HFFc6 (cell line): ENCODE results near the gene DIDO1. TPM values are rescaled to one million over a fixed set of nuclear protein-coding genes. Genes with fewer than 3 reads are reported as not detected.

ENCODE experiments used
- DNase-seq: peaks from one replicate; pipeline ENCODE4 v3.0.0-alpha.2; 2018
- H3K27ac Mint-ChIP-seq: 2 replicates; pipeline ENCODE4 v1.8.0; 2020; ENCODE audit warnings: mild to moderate bottlenecking, mixed read lengths
- H3K27me3 Mint-ChIP-seq: 2 replicates; pipeline ENCODE4 v1.8.0; 2021; ENCODE audit warnings: mild to moderate bottlenecking, moderate library complexity, mixed read lengths; ENCODE audit not compliant: insufficient read depth
- H3K36me3 Mint-ChIP-seq: 2 replicates; pipeline ENCODE4 v1.8.0; 2021; ENCODE audit warnings: low read depth, mixed read lengths
- H3K4me1 Mint-ChIP-seq: 2 replicates; pipeline ENCODE4 v1.8.0; 2020; ENCODE audit warnings: low read depth, mixed read lengths
- H3K4me3 Mint-ChIP-seq: 2 replicates; pipeline ENCODE4 v1.8.0; 2020; ENCODE audit warnings: mild to moderate bottlenecking, moderate library complexity, mixed read lengths
- H3K9me3 Mint-ChIP-seq: 2 replicates; pipeline ENCODE4 v1.8.0; 2020; ENCODE audit warnings: mild to moderate bottlenecking, mixed read lengths
- total RNA-seq, 6 experiments: library from RNA; stranded (reverse); fragmentation: NEBNext Ultra II Directional; extraction: Animal tissue kit (Norgen Biotek cat#: 25700); gene quantifications; 2 replicates in 1 of 6; 3 replicates in 5 of 6; pipeline ENCODE4 v1.2.3, GENCODE V29; 2021
- TF ChIP-seq, protein P1 (sequence below): fragments of 200-600 bp; sonication (generic); IDR thresholded peaks from 2 replicates; pipeline ENCODE4 v1.5.0; 2021; ENCODE audit warnings: antibody characterized with exemption, mild to moderate bottlenecking

Gene DIDO1
- total RNA-seq, 6 experiments from 2014 or later: 31.9 to 36.1 (median 34.8) TPM

GRCh38 chr20:62944184-62944583 lies 17.9 kb upstream of the DIDO1 start:
- TF ChIP-seq, protein P1, sequence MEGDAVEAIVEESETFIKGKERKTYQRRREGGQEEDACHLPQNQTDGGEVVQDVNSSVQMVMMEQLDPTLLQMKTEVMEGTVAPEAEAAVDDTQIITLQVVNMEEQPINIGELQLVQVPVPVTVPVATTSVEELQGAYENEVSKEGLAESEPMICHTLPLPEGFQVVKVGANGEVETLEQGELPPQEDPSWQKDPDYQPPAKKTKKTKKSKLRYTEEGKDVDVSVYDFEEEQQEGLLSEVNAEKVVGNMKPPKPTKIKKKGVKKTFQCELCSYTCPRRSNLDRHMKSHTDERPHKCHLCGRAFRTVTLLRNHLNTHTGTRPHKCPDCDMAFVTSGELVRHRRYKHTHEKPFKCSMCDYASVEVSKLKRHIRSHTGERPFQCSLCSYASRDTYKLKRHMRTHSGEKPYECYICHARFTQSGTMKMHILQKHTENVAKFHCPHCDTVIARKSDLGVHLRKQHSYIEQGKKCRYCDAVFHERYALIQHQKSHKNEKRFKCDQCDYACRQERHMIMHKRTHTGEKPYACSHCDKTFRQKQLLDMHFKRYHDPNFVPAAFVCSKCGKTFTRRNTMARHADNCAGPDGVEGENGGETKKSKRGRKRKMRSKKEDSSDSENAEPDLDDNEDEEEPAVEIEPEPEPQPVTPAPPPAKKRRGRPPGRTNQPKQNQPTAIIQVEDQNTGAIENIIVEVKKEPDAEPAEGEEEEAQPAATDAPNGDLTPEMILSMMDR: no peak
- Mint-ChIP-seq H3K4me1 (peaks cover 19% of the 10 kb centered on the region), H3K9me3 (no peaks in the 10 kb centered on the region), H3K27ac (no peak overlapping the region), H3K4me3 (no peak overlapping the region), H3K36me3 (peaks cover 59% of the 10 kb centered on the region), H3K27me3 (peaks cover 1% of the 10 kb centered on the region)
- no peak for DNase-seq

- Mint-ChIP-seq H3K9me3 (no peaks in the 10 kb centered on the region), H3K4me1 (peaks cover 27% of the 10 kb centered on the region), H3K27ac (no peak overlapping the region), H3K4me3 (no peak overlapping the region), H3K36me3 (peaks cover 58% of the 10 kb centered on the region), H3K27me3 (peaks cover 1% of the 10 kb centered on the region)
- TF ChIP-seq, protein P1: no peak
- DNase-seq: no peak
These were observed 17.1 kb upstream of the DIDO1 start for GRCh38 chr20:62943396-62943795.

- peaks cover 49% of the 10 kb centered on the region for H3K36me3 Mint-ChIP-seq
- H3K27ac Mint-ChIP-seq: peak overlapping the region; percentile 10; the same call in 1 of the 2 replicates
- peaks cover 27% of the 10 kb centered on the region for H3K4me1 Mint-ChIP-seq
- H3K4me3 Mint-ChIP-seq: no peak overlapping the region
- DNase-seq: no peak
- H3K9me3 Mint-ChIP-seq: no peaks in the 10 kb centered on the region
- TF ChIP-seq, protein P1: no peak
- peaks cover under 1% of the 10 kb centered on the region for H3K27me3 Mint-ChIP-seq
These were observed 16.2 kb upstream of the DIDO1 start for GRCh38 chr20:62942456-62942855.

DNA sequence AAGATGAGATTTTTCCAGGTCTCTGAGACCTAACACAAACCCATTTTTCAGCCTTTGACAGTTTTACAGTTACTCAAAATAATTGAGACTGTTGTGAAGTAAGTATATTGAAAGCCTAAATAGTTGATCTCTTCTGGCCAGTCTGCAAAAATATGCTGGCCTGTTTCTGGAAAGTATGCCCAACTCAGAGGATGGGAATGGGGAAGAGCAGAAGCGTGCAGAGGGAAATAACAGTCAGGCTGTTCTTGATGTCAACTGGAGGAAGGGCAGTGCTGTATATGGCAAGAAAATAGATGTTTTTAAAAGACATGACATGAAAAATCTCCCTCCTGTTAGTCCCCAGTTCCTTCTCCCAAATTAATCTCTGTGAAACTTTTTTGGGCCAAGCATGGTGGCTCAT lies 15.5 kb upstream of the DIDO1 start:
- TF ChIP-seq, protein P1: no peak
- peaks cover 45% of the 10 kb centered on the region for H3K36me3 Mint-ChIP-seq
- no peak overlapping the region for H3K4me3 Mint-ChIP-seq
- peak overlapping the region; percentile 10; the same call in 1 of the 2 replicates for H3K27ac Mint-ChIP-seq
- no peaks in the 10 kb centered on the region for H3K9me3 Mint-ChIP-seq
- peaks cover 3% of the 10 kb centered on the region for H3K27me3 Mint-ChIP-seq
- peaks cover 31% of the 10 kb centered on the region for H3K4me1 Mint-ChIP-seq
- DNase-seq: peak; percentile 21

- Mint-ChIP-seq H3K4me3 (no peak overlapping the region), H3K27me3 (peaks cover 3% of the 10 kb centered on the region), H3K4me1 (peaks cover 33% of the 10 kb centered on the region), H3K9me3 (no peaks in the 10 kb centered on the region), H3K36me3 (peaks cover 41% of the 10 kb centered on the region), H3K27ac (no peak overlapping the region)
- DNase-seq: no peak
- TF ChIP-seq, protein P1: no peak
These were observed 14.6 kb upstream of the DIDO1 start for GRCh38 chr20:62940875-62941274.
